GM18873 (cell line): Measurements from ENCODE around the gene TNFSF11.

ENCODE experiments used
- ATAC-seq: cut with Tn5 transposase; IDR thresholded peaks from one replicate; pipeline ENCODE4 v1.9.1; 2021; ENCODE audit warnings: mild to moderate bottlenecking, moderate library complexity, moderate number of reproducible peaks; ENCODE audit not compliant: unreplicated experiment, low FRiP score

Gene TNFSF11

DNA sequence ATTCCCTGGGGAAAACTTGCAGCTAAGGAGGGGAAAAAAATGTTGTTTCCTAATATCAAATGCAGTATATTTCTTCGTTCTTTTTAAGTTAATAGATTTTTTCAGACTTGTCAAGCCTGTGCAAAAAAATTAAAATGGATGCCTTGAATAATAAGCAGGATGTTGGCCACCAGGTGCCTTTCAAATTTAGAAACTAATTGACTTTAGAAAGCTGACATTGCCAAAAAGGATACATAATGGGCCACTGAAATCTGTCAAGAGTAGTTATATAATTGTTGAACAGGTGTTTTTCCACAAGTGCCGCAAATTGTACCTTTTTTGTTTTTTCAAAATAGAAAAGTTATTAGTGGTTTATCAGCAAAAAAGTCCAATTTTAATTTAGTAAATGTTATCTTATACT, 33.6 kb downstream of the TNFSF11 start:
- no peak for ATAC-seq

GRCh38 chr13:42610649-42611048, 36.7 kb downstream of the TNFSF11 start:
- no peak for ATAC-seq

GRCh38 chr13:42611086-42611779, 37.3 kb downstream of the TNFSF11 start:
- ATAC-seq = no peak

- no peak for ATAC-seq
Observed at GRCh38 chr13:42612021-42612765, 38.2 kb downstream of the TNFSF11 start.

GRCh38 chr13:42614436-42615035, 40.6 kb downstream of the TNFSF11 start:
- no peak for ATAC-seq

DNA sequence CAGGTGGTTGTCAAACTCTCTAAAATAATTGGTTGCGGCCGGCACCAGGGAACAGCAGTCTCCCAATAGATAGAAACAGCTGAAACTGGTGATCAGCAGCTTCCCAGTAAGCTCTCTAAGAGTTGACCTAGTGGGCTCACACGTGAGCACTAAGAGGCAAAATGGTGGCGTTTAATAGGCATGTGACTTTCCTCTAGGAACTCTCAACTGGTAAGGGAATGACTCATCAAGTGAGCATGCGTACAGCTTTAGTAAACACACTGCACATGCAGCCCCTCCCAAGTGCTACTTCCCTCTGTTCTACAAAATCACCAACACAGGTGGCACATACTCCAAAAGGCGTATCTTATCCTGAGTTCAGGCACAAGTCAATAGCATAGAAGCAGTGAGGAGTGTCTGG, 41.7 kb downstream of the TNFSF11 start:
- no peak for ATAC-seq

GRCh38 chr13:42617221-42617620, 43.3 kb downstream of the TNFSF11 start:
- ATAC-seq = no peak

- no peak for ATAC-seq
Observed at GRCh38 chr13:42623916-42624315, 50.0 kb downstream of the TNFSF11 start.

DNA sequence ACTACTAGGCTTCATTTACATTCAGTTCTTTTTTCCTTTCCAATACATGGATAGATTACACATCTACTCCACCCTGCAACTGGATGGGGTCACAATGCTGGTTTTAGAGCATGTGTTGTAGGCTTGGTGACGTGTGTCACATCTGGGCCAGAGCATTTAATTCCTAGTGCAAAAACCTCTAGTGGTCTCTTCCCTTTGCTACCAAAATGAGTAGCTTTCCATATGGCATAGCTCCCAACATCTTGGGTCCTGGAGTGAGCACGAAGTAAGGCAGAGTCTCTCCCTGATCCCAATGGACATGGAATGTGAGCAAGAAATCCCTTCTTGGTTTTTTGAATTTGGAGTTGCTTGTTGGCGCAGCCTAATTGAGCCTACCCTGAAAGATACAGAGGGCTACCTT, 51.7 kb downstream of the TNFSF11 start:
- no peak for ATAC-seq

- no peak for ATAC-seq
Observed at GRCh38 chr13:42626176-42626860, 52.4 kb downstream of the TNFSF11 start.

GRCh38 chr13:42628666-42629065, 54.7 kb downstream of the TNFSF11 start:
- ATAC-seq = no peak

GRCh38 chr13:42631181-42631580, 57.2 kb downstream of the TNFSF11 start:
- no peak for ATAC-seq

- ATAC-seq = no peak
Observed at GRCh38 chr13:42633495-42633894, 59.5 kb downstream of the TNFSF11 start.

GRCh38 chr13:42638101-42638500, 64.1 kb downstream of the TNFSF11 start:
- ATAC-seq = no peak

DNA sequence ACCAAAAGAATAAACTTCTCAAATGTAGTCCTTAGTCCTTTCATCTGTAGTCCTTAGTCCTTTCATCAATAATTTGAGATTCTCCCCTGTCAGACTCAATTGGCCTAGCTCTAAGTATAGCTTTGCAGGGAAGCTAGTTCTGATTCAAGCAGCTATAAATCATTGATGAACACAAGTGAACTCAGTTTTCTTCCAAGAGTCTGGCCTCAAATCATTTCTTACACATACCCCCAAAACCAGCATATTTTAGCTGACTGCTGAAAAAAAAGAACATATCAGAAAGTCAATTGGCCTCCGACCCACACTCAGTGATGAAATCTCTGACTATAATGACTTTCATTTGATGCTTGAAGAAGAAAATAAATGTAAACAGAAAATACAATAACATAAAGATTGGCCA, 64.9 kb downstream of the TNFSF11 start:
- no peak for ATAC-seq

GRCh38 chr13:42643076-42643475, 69.1 kb downstream of the TNFSF11 start:
- ATAC-seq = no peak

DNA sequence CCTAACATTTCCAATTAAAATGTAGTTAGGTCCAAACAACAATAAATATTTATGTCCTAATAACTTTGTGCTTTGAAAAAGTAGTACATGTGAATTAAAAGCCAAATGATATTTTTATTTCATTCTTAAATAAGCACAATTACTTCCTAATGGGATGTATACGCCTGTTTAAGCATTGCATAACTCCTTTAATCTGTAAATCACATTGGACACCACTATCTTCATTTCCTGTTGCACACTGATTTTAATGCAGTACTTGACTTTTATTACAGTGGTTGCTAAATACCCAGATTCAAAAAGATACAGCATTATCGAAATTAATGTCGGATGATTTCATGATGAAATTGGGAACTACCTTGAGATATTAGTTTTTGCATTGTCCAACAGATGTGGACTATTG, 70.9 kb downstream of the TNFSF11 start:
- ATAC-seq = no peak

- ATAC-seq = no peak
Observed at GRCh38 chr13:42645717-42646116, 71.8 kb downstream of the TNFSF11 start.

- ATAC-seq = no peak
Observed at GRCh38 chr13:42649141-42649540, 75.2 kb downstream of the TNFSF11 start.

- ATAC-seq = no peak
Observed at GRCh38 chr13:42649831-42650230, 75.9 kb downstream of the TNFSF11 start.

DNA sequence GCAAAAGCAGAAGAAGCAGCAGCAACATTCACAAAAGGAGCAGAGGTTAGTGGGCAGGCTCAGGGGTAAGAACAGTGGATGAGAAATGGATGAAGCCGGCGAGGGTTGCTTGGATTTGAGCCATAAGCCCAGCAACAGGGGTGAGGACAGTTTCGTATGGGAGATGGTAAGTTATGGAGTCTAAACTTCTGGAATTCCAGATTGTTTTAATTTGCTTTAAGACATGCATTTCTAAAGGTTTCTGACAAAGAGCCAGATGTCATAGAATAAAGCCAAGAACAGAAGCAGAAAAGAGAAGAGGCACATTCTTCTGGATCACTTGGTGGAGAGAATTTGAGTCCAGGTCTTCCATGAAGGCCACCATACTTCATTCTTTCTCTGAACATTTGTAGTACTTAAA, 76.6 kb downstream of the TNFSF11 start:
- ATAC-seq = no peak
